DOHH2 (cell line): ENCODE measurements around the gene GFRA4.

Experiments
- H3F3A ChIP-seq: fragments of 200-600 bp; sonication (generic), shearing (Covaris generic); 2 replicates; pipeline ENCODE4 v1.6.0; 2016; ENCODE audit warnings: antibody characterized with exemption, mild to moderate bottlenecking; ENCODE audit not compliant: control insufficient read depth, insufficient read depth
- H3K27ac ChIP-seq: fragments of 200-600 bp; sonication (generic); 2 replicates; pipeline ENCODE4 v1.5.1; 2014; ENCODE audit warnings: low read depth, mild to moderate bottlenecking, low read length, moderate library complexity
- H3K27me3 ChIP-seq: fragments of 200-600 bp; sonication (generic); 2 replicates; pipeline ENCODE4 v1.6.1; 2014; ENCODE audit warnings: mild to moderate bottlenecking, low read length, mixed read lengths; ENCODE audit not compliant: control insufficient read depth
- H3K36me3 ChIP-seq: fragments of 200-600 bp; sonication (generic); 2 replicates; pipeline ENCODE4 v1.6.1; 2014; ENCODE audit warnings: mild to moderate bottlenecking, low read length, moderate library complexity, mixed read lengths; ENCODE audit not compliant: control insufficient read depth
- H3K4me1 ChIP-seq: fragments of 200-600 bp; sonication (generic); 2 replicates; pipeline ENCODE4 v1.6.1; 2014; ENCODE audit warnings: mild to moderate bottlenecking, low read length, mixed read lengths; ENCODE audit not compliant: control insufficient read depth
- H3K4me2 ChIP-seq: fragments of 200-600 bp; sonication (generic); 2 replicates; pipeline ENCODE4 v1.6.0; 2014; ENCODE audit warnings: mild to moderate bottlenecking, low read length, moderate library complexity
- H3K4me3 ChIP-seq: fragments of 200-600 bp; sonication (generic); 2 replicates; pipeline ENCODE4 v1.5.1; 2014; ENCODE audit warnings: mild to moderate bottlenecking, low read length, mixed read lengths
- H3K79me2 ChIP-seq: fragments of 200-600 bp; sonication (generic); 2 replicates; pipeline ENCODE4 v1.6.1; 2014; ENCODE audit warnings: mild to moderate bottlenecking, low read length, mixed read lengths; ENCODE audit not compliant: control insufficient read depth
- H3K9me2 ChIP-seq: fragments of 200-600 bp; sonication (generic); replicated peaks from 2 replicates; pipeline ENCODE4 v1.6.1; 2014; ENCODE audit warnings: mild to moderate bottlenecking, low read length, mixed read lengths; ENCODE audit not compliant: control insufficient read depth
- H3K9me3 ChIP-seq: fragments of 200-600 bp; sonication (generic); 2 replicates; pipeline ENCODE4 v1.6.1; 2014; ENCODE audit warnings: antibody characterized with exemption, low read length, mixed read lengths; ENCODE audit not compliant: control insufficient read depth, insufficient read depth
- H4K20me1 ChIP-seq: fragments of 200-600 bp; sonication (generic); 2 replicates; pipeline ENCODE4 v1.6.0; 2014; ENCODE audit warnings: low read depth, mild to moderate bottlenecking, antibody characterized with exemption, low read length, moderate library complexity; ENCODE audit not compliant: control insufficient read depth, insufficient read depth
- EZH2phosphoT487 ChIP-seq: fragments of 200-600 bp; sonication (generic); IDR thresholded peaks from 2 replicates; pipeline ENCODE4 v1.6.1; 2017; ENCODE audit warnings: borderline replicate concordance, mild to moderate bottlenecking, antibody characterized with exemption, low read length, moderate library complexity, mixed read lengths
- TF ChIP-seq, protein P1 (sequence below): fragments of 200-600 bp; sonication (generic); IDR thresholded peaks from one replicate; pipeline ENCODE4 v1.5.1; 2014; ENCODE audit warnings: antibody characterized with exemption, mild to moderate bottlenecking, low read depth, low read length; ENCODE audit not compliant: poor library complexity, severe bottlenecking

GFRA4 gene

DNA sequence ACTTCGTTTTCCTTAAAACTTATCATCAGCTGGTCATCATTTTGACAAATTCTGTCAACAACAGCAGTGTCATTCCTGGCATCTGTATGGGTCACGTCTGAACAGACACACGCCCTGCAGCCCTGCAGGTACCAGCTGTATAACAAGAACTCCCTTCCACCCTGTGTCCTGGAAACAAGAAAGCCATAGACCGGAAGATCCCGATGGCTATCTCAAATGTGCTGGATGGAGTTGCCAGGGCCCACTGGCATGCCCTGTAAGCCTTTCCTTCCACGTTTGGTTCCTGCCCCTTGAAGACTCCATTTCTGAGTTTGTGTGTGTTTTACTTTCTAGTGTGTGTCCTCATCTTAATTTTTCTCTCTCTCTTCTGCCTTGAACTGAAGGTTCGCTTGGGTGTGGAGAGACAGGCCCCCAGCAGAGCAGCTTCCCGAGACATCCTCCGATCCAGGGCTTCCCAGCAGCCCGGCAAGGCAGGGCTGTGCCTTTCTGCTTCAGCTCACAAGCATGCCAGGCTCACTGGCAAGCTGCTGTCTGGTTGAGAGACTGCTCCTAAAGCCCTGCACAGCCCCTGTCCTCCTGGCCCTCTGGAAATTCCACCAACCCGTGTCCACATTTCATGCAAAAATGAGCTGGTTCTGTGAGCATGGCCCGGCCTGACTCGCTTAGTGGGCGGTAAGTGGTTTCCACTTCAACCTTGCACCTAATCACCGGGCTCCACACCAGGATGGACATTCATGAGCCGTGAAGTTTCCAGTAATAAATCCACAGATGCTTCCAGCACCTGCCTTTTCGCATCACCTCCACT, 8.7 kb downstream of the GFRA4 start:
- H3K27ac ChIP-seq = no peak overlapping the region
- no peak overlapping the region for H3K4me3 ChIP-seq
- H4K20me1 ChIP-seq = no peaks in the 10 kb centered on the region
- peaks cover 10% of the 10 kb centered on the region for H3K4me1 ChIP-seq
- H3K36me3 ChIP-seq = no peaks in the 10 kb centered on the region
- no peaks in the 10 kb centered on the region for H3F3A ChIP-seq
- no peaks in the 10 kb centered on the region for H3K79me2 ChIP-seq
- no peaks in the 10 kb centered on the region for H3K9me3 ChIP-seq
- 0 out of 2 replicates have a peak, but pooled peaks cover 2% of the 10 kb centered on the region for H3K27me3 ChIP-seq
- H3K4me2 ChIP-seq = no peak overlapping the region
- TF ChIP-seq, protein P1, sequence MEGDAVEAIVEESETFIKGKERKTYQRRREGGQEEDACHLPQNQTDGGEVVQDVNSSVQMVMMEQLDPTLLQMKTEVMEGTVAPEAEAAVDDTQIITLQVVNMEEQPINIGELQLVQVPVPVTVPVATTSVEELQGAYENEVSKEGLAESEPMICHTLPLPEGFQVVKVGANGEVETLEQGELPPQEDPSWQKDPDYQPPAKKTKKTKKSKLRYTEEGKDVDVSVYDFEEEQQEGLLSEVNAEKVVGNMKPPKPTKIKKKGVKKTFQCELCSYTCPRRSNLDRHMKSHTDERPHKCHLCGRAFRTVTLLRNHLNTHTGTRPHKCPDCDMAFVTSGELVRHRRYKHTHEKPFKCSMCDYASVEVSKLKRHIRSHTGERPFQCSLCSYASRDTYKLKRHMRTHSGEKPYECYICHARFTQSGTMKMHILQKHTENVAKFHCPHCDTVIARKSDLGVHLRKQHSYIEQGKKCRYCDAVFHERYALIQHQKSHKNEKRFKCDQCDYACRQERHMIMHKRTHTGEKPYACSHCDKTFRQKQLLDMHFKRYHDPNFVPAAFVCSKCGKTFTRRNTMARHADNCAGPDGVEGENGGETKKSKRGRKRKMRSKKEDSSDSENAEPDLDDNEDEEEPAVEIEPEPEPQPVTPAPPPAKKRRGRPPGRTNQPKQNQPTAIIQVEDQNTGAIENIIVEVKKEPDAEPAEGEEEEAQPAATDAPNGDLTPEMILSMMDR = no peak
- TF ChIP-seq EZH2phosphoT487 = no peak
- no peaks in the 10 kb centered on the region for H3K9me2 ChIP-seq

DNA sequence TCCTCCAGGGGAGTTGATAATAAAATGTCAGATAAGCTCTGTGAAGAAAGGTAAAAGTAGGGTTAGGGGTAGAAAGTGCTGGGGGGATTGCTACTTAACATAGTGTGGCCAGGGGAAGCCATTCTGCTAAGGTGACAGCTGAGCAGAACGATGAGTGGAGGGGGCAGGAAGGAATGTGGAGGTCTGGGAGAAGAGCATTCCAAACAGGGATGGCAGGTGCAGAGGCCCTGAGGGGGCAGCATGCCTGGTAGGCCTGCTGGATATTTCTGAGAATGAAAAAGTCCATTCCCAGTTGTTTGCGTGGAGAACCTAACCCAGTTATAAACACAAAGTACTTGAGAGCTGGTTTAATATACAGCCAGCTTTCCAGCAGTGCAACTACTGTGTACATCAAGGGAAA, 9.3 kb downstream of the GFRA4 start:
- Histone ChIP-seq H3K9me2 (no peaks in the 10 kb centered on the region), H3F3A (no peaks in the 10 kb centered on the region), H3K4me3 (no peak overlapping the region), H4K20me1 (no peaks in the 10 kb centered on the region), H3K36me3 (no peaks in the 10 kb centered on the region), H3K4me2 (no peak overlapping the region), H3K4me1 (peaks cover 5% of the 10 kb centered on the region), H3K9me3 (no peaks in the 10 kb centered on the region), H3K27ac (no peak overlapping the region), H3K79me2 (no peaks in the 10 kb centered on the region), H3K27me3 (0 out of 2 replicates have a peak, but pooled peaks cover 2% of the 10 kb centered on the region)
- no peak for TF ChIP-seq EZH2phosphoT487
- TF ChIP-seq, protein P1 = no peak

DNA sequence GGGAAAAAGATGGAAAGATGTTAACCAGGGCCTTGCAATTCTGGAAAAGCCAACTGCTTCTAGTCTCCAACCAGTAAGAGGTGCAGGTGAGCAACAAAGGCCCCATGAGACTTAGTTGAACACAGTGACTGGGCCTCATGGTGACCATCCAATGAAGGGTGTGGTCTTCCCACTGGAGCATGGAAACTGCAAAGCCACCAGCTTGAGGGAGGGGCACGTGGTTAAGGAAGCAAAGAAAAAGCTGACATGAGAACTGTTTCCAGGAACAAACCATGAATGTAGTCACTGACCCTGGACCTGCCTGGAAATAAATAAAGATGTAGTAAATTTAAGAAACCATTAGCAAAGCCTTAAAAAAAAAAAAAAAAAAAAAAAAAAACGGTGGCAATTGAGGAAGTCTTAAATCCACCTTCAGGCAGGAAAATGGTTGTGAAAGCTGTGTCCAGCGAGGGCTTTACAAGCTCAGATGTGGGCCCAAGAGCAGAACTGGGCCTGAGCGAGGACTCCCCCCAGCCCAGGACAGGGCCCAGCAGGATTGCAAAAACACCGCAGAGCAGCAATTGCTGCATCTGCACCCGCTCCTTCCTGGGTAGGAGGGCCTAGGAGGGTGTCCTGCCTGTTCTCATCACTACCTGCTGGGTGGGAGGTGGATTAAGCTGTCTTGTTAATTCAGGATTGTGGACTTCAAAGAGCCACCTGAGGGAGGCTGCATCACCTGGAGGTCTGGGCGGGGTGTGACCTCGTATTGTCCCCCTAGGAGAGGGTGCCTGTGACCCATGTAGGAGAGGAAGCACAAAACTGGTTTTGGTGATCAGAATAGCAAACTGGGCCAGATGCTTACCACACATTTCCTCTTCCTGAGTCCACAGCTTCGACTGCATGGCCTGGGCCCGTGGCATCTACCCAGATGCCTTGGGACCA, 10.3 kb downstream of the GFRA4 start:
- no peaks in the 10 kb centered on the region for H3K9me3 ChIP-seq
- TF ChIP-seq EZH2phosphoT487 = no peak
- TF ChIP-seq, protein P1 = no peak
- H3K4me3 ChIP-seq = no peak overlapping the region
- H3K27me3 ChIP-seq = 0 out of 2 replicates have a peak, but pooled peaks cover 2% of the 10 kb centered on the region
- H3K79me2 ChIP-seq = no peaks in the 10 kb centered on the region
- no peak overlapping the region for H3K27ac ChIP-seq
- no peaks in the 10 kb centered on the region for H4K20me1 ChIP-seq
- H3K4me2 ChIP-seq = no peak overlapping the region
- no peaks in the 10 kb centered on the region for H3F3A ChIP-seq
- H3K9me2 ChIP-seq = no peaks in the 10 kb centered on the region
- H3K4me1 ChIP-seq = no peaks in the 10 kb centered on the region
- H3K36me3 ChIP-seq = no peaks in the 10 kb centered on the region
